NCI-H524 (cell line): ENCODE measurements around the gene UNC80.
"Not testable (repeated sequence)": the region's sequence is repeated elsewhere in the genome, so short reads cannot be mapped to it uniquely, and the experiment has no call there.

Source experiments
- DNase-seq, 2 experiments: peaks; one replicate each; lab custom pipeline; 2025; lab: John Stamatoyannopoulos, UW

The UNC80 gene, protein sequence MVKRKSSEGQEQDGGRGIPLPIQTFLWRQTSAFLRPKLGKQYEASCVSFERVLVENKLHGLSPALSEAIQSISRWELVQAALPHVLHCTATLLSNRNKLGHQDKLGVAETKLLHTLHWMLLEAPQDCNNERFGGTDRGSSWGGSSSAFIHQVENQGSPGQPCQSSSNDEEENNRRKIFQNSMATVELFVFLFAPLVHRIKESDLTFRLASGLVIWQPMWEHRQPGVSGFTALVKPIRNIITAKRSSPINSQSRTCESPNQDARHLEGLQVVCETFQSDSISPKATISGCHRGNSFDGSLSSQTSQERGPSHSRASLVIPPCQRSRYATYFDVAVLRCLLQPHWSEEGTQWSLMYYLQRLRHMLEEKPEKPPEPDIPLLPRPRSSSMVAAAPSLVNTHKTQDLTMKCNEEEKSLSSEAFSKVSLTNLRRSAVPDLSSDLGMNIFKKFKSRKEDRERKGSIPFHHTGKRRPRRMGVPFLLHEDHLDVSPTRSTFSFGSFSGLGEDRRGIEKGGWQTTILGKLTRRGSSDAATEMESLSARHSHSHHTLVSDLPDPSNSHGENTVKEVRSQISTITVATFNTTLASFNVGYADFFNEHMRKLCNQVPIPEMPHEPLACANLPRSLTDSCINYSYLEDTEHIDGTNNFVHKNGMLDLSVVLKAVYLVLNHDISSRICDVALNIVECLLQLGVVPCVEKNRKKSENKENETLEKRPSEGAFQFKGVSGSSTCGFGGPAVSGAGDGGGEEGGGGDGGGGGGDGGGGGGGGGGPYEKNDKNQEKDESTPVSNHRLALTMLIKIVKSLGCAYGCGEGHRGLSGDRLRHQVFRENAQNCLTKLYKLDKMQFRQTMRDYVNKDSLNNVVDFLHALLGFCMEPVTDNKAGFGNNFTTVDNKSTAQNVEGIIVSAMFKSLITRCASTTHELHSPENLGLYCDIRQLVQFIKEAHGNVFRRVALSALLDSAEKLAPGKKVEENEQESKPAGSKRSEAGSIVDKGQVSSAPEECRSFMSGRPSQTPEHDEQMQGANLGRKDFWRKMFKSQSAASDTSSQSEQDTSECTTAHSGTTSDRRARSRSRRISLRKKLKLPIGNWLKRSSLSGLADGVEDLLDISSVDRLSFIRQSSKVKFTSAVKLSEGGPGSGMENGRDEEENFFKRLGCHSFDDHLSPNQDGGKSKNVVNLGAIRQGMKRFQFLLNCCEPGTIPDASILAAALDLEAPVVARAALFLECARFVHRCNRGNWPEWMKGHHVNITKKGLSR (N-terminal part only)

DNA sequence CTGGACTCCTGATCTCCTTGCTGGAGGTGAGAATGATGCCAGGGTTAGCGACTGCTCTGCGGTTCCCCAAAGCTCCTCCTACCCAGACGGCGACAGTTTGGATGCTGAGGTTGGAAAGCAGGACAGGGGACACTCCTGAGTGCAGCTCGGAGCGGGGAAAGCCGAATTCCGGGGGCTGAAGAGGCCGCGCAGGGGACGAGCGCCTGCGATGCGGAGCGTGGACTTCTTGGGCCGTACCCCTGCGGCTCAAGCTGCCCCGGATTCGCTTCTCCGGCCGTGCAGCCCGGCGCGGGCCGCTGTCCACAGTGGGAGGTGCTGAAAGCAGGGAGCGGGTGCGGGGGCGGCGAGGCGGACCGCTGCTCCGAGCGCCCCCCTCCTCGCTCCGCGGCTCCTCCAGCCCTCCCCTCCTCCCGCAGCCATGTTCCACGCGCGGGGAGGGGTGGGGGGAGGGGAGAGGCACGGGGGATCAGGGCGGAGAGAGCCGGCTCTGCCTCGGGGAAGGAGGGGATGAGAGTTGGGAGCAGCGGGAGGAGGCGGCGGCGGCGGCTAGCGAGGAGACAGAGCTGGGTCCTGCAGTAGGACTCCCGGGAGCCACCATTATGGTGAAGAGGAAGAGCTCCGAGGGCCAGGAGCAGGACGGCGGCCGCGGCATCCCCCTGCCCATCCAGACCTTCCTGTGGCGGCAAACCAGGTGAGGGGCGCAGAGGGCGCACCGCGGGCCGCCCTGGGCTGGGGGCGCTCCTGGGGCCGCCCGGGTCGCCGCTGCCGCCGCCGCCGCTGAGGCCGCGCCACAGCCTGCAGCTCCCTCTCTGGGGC is at the start of gene UNC80:
UNC80 (plus strand) TSS at position 359 of the 816 bp plus-strand sequence; CDS start at position 600, 241 bp downstream.
- DNase-seq: peak; percentile 58 to 67

DNA sequence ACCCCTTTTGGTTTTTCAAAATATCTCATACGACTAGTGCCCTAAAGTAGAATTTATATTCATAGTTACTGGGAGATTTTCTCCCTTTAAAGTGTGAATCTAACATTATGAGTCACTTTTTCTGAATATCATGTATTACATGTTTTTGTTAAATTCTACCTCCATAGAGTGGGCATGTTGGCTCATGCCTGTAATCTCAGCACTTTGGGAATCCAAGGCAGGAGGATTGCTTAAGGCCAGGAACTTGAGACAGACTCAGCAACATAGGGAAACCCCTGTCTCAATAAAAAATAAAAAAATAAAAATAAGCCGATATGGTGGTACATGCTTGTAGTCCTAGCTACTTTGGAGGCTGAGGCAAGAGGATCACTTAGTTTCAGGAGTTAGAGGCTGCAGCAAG is 45.3 kb upstream of the UNC80 start:
- no peak for DNase-seq

DNA sequence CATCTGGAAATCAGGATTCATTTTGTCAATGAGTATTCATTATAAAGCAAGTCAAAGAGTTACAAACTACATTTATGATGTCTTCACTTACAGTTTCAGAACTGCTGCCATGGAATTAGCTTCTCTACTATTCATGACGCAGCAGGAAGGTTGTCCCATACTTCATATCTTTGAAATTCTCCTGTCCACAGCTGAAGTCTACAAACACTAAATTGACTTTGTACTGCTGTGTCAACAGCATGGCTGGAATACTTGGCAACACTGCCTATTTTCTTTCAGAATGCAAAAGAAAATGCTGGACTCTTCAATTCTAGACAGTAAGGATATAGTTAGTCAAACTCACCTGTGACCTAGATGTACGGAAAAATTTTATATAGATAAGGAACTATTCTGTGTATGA is 44.6 kb upstream of the UNC80 start:
- no peak for DNase-seq

DNA sequence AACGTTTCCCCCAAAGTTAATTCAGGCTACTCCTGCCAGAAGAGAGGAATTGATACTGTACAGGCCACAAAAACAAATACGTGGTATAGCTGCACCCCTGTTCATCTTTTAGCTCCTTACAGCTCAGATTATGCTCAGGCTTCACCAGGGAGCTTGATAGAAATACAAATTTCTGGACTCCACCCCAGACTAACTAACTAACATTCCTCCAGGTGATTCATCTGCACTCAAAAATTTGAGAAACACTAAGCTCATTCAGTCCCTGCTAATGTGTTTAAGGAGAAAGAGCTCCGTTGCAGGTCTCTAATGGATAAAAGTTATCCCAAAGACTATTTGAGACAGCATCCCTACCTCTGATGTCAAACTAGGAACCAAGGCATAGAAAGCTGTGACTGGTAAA is 36.8 kb upstream of the UNC80 start:
- DNase-seq: no peak

DNA sequence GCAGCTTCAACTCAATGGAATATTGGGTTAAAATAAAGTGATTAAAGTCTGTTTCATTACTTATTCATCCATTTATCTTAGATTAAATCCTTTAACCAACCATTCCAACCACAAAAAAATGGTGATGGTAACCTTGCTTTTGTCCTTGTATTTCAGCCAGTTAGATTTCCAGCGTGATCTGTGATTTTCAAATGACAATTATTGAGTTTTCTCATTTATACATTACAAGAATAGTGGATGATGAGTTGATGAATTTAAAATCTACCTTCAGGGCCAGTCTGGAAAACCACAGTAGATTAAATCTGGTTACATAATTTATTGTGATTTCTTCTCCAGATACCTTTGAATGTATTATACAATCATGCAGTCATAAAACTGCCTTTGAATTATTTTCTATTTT is 29.7 kb upstream of the UNC80 start:
- no peak for DNase-seq

DNA sequence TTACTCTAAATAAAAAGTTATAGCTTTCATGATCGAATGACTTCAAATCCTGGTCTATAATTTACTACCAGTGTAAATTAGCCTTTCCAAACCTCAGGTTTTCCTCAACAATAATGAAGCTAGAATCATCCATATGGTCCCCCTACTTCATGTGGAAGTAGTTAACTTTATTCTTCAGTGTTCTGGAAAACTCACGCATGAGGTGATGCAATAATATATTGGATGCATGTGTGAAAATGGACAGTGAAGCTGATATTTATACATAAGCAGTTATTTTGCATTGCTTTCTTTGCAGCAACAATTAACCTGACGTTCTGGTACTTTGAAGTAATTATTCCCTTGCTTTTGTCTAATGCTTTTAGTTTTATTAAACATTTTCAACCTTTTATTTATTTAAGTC is 18.6 kb upstream of the UNC80 start:
- DNase-seq: no peak

DNA sequence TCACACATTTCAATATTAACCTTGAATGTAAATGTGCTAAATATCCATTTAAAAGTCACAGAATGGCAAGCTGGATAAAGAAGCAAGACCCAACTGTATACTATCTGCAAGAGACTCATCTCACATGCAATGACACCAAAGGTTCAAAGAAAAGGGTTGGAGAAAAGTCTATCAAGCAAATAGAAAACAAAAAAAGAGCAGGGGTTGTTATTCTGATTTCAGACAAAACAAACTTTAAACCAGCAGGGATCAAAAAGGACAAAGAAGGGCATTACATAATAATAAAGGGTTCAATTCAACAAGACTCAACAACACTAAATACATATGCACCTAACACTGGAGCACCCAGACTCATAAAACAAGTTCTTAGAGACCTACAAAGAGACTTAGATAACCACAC is 14.5 kb upstream of the UNC80 start:
- no peak for DNase-seq

DNA sequence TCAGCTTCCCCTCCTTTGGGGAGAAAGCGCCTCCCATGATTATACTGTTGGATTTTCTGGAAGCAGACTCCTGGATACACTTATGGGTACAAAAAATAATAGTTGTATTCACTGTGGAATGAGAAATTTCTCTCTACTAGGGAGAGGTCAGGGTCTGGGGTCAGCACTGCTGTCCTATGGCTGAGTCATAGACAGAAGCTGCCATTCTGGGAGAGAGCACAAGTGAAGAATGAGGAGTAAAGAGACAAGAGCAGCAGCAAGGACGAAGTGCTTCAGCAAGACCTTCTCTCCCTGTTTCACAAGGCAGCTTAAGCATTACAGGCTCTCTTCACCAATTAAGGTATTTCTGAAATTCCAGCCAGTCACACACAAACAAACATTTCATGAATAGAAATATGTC is 10.1 kb upstream of the UNC80 start:
- no peak for DNase-seq

DNA sequence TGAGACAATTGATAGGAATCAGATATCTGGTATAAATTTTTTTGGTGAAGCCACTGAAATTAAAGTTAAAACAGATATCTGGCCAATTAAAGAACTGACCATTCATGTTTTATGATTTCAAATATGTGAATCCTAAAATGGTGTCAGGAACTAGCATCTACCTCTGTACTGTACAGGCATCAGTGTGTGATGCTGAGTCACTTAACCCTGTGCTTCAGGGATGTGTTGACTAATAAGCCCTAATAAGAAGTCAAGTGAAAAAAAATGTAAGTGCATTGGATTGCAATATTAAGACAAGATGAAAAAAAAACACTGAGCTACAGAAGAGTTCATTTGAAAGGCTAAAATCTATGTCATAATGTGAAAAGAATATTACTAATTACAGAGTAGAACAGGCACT is 9.1 kb upstream of the UNC80 start:
- no peak for DNase-seq

DNA sequence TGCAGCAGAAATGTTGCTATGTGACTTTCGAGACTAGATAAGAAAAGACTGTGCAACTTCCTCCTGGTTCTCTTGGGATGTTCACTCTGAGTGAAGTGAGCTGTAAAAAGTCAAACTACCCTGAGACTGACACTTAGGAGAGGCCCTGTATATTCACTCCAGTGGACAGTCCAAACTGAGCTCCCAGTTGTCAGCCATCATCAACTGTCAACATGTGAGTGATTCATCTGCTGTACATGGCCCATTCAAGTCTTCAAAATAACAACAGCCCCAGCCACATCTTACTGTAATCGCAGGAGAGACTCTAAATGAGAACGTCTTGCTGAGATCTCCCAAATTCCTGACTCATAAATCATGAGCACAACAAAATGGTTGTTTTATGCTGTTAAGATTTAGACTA is 8.5 kb upstream of the UNC80 start:
- DNase-seq: no peak

DNA sequence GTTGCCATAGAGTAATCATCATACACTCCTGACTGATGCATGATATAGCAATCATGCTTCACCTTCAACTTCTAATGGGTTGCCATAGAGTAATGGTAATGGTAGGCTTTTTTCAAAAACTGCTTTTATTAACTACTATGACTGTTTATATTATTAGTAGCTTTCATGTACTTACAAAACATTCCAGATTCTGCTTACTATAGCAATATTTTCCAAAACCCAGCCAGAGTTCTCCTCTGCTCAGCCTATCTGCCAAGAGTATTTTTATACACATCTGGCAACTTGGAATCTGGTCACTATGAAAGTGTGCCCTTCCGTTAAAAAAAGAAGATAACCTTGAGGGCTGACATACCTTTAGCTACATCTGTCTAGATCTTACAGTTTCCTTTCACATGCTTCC is 5.0 kb upstream of the UNC80 start:
- DNase-seq: no peak

DNA sequence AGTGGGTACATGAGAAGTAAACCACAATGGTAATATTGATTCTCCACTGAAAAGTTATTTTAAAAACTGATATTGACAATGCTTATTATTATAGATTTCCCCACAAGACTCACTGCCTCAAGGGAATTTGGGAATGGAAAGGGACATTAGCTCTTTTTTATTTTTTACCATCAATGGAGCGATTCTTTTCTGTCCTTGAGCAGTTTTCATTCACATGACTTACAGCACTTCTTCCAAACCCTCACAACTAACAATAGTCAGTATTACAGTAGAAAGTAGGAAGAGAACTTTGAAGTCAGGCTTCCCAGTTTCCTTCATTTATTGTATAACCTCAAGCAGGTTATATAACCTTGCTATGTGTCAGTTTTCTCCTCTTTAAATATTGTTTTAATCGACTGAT is 4.3 kb upstream of the UNC80 start:
- no peak for DNase-seq

GRCh38 chr2:209768557-209768956 is 3.1 kb upstream of the UNC80 start:
- no peak for DNase-seq

- peak; percentile 55 to 76 for DNase-seq
Observed at GRCh38 chr2:209772290-209772685, 656 bp downstream of the UNC80 start.

GRCh38 chr2:209773377-209773776 is 1.7 kb downstream of the UNC80 start:
- DNase-seq: peak; percentile 6 to 24

GRCh38 chr2:209787416-209787815 is 15.8 kb downstream of the UNC80 start:
- no peak for DNase-seq

GRCh38 chr2:209788925-209789324 is 17.3 kb downstream of the UNC80 start:
- no peak for DNase-seq

DNA sequence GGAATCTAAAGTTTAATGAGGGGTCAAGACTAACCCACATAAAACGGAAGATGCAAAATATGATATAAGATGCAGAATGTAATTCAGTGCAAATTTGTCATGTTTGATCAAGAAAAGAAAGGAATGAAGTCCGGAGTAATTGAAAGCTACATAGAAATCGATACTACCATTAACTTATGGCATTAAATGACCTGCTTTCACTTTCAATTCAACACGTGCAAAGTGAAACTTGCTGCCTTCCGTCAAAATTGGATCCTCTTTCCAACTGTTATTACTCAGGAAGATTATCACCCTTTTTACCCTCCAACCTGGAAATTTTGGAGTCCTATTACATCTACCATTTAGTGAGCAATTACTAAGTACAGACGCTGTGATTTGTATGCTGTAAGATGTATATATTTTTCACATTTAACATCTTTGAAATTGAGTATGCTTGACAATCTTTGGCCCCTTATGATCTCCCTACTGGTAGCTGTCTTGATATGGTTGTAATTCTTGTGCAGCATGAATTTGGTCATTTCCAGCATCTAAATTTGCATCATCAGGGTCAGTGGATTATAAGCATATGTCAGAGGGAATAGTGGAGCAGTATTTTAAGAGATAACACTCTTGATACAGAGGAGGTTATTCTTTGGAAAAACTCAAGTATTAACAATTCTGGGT is 18.6 kb downstream of the UNC80 start:
- no peak for DNase-seq

DNA sequence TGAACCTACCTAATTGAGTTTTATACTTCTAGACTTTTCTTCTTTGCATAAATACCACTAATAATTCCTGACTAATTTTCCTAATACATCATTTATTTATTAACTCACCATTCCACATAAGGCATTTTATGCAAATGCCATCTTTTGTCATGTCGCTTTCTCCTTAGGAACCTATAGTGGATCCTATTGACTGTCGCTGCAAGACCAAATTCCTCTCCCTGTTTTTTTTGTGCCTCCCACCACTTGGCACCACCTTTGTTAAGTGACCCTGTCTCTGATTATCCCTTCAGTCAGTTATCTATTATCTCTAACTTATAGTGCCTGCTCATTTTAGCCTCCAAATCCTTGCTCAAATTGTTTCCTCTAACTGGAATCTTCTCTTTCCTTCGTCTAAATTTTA is 19.5 kb downstream of the UNC80 start:
- no peak for DNase-seq

DNA sequence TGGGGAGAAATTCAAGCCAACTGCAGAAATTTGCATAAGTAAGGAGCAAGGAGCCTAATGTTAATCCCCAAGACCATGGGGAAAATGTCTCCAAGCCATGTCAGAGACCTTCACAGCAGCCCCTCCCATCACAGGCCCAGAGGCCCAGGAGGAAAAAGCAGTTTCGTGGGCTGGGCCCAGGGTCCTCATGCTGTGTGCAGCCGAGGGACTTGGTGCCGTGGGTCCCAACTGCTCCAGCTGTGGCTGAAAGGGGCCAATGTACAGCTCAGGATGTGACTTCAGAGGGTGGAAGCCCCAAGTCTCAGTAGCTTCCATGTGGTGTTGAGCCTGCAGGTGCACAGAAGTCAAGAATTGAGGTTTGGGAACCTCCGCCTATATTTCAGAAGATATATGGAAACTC is 23.8 kb downstream of the UNC80 start:
- not testable (repeated sequence) for DNase-seq

DNA sequence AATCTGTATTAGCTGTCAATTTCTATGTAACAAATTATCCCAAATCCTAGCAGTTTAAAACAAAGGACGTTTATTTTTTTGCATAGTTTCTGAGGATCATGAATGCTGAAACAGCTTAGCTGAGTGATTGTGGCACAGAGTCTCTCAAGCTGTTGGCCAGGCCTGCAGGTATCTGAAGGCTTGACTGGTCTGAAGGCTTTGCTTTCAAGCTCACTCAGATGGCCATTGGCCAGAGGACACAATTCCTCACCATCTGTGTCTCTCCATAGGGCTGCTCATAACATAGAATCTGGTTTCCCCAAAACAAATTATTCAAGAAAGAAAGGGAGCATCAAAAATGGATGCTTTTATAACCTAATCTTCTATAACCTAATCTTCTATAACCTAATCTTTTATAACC is 33.7 kb downstream of the UNC80 start:
- DNase-seq: no peak
